ENCODE results near the gene MATK.

The MATK gene

GRCh38 chr19:3790941-3791340 is 4.8 kb upstream of the MATK start:
- DNase-seq (ENCODE audit: low spot score): no peak

- DNase-seq (ENCODE audit: low spot score): no peak
These were observed 4.1 kb upstream of the MATK start for GRCh38 chr19:3790209-3790734.

- no peak for DNase-seq (ENCODE audit: low spot score)
These were observed 3.0 kb upstream of the MATK start for GRCh38 chr19:3788996-3789778.

GRCh38 chr19:3785451-3785937 is 687 bp downstream of the MATK start:
- no peak for DNase-seq (ENCODE audit: low spot score)

- no peak for DNase-seq (ENCODE audit: low spot score)
These were observed 1.4 kb downstream of the MATK start for GRCh38 chr19:3784607-3785450.

- DNase-seq (ENCODE audit: low spot score): peak; percentile 68
These were observed 2.3 kb downstream of the MATK start for GRCh38 chr19:3783660-3784584.

- no peak for DNase-seq (ENCODE audit: low spot score)
These were observed 3.3 kb downstream of the MATK start for GRCh38 chr19:3782903-3783302.

- DNase-seq (ENCODE audit: low spot score): no peak
These were observed 3.9 kb downstream of the MATK start for GRCh38 chr19:3782330-3782729.

- no peak for DNase-seq (ENCODE audit: low spot score)
These were observed 4.6 kb downstream of the MATK start for GRCh38 chr19:3781603-3782002.

GRCh38 chr19:3780786-3781304 is 5.3 kb downstream of the MATK start:
- no peak for DNase-seq (ENCODE audit: low spot score)

GRCh38 chr19:3778899-3779723 is 7.1 kb downstream of the MATK start:
- no peak for DNase-seq (ENCODE audit: low spot score)

- DNase-seq (ENCODE audit: low spot score): no peak
These were observed 7.9 kb downstream of the MATK start for GRCh38 chr19:3778104-3778867.

GRCh38 chr19:3776479-3777040 is 9.6 kb downstream of the MATK start:
- no peak for DNase-seq (ENCODE audit: low spot score)

- DNase-seq (ENCODE audit: low spot score): no peak
These were observed 10.3 kb downstream of the MATK start for GRCh38 chr19:3775831-3776230.

GRCh38 chr19:3775374-3775711 is 10.8 kb downstream of the MATK start:
- no peak for DNase-seq (ENCODE audit: low spot score)

- DNase-seq (ENCODE audit: low spot score): no peak
These were observed 11.4 kb downstream of the MATK start for GRCh38 chr19:3774621-3775373.

GRCh38 chr19:3773814-3774515 is 12.2 kb downstream of the MATK start:
- DNase-seq (ENCODE audit: low spot score): no peak
